Measurements from ENCODE around the gene METRN.

METRN gene

DNA sequence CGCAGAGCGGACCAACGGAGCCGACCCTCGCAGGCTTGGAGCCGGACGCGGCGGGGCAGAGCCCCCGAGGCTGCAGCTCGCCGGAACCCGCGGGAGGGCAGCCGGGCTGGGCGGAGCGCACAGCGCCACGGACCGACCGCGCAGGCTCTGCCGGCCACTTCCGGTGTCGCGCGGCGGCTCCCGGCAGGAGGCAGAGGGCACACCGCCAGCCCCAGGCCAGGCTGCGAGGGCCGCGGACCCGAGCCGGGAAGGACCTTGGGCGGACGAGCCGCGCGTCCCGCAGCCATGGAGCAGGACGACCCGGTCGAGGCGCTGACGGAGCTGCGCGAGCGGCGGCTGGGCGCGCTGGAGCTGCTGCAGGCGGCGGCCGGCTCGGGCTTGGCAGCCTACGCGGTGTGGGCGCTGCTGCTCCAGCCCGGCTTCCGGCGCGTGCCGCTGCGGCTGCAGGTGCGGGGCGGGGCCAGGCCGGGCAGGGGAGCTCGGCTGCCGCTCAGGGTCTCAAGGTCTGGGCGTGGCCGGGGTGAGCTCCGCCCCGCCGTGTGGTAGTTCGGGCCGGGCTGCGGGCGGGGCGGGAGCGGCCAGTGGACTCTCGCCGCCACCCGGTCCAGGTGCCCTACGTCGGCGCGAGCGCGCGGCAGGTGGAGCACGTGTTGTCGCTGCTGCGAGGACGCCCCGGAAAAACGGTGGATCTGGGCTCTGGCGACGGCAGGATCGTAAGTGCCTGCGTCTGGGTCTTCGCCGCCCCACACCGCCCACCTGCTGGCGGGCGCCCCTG is 6.3 kb downstream of the METRN start, which contains the start of gene ANTKMT (continued):
- TF ChIP-seq, protein P1, sequence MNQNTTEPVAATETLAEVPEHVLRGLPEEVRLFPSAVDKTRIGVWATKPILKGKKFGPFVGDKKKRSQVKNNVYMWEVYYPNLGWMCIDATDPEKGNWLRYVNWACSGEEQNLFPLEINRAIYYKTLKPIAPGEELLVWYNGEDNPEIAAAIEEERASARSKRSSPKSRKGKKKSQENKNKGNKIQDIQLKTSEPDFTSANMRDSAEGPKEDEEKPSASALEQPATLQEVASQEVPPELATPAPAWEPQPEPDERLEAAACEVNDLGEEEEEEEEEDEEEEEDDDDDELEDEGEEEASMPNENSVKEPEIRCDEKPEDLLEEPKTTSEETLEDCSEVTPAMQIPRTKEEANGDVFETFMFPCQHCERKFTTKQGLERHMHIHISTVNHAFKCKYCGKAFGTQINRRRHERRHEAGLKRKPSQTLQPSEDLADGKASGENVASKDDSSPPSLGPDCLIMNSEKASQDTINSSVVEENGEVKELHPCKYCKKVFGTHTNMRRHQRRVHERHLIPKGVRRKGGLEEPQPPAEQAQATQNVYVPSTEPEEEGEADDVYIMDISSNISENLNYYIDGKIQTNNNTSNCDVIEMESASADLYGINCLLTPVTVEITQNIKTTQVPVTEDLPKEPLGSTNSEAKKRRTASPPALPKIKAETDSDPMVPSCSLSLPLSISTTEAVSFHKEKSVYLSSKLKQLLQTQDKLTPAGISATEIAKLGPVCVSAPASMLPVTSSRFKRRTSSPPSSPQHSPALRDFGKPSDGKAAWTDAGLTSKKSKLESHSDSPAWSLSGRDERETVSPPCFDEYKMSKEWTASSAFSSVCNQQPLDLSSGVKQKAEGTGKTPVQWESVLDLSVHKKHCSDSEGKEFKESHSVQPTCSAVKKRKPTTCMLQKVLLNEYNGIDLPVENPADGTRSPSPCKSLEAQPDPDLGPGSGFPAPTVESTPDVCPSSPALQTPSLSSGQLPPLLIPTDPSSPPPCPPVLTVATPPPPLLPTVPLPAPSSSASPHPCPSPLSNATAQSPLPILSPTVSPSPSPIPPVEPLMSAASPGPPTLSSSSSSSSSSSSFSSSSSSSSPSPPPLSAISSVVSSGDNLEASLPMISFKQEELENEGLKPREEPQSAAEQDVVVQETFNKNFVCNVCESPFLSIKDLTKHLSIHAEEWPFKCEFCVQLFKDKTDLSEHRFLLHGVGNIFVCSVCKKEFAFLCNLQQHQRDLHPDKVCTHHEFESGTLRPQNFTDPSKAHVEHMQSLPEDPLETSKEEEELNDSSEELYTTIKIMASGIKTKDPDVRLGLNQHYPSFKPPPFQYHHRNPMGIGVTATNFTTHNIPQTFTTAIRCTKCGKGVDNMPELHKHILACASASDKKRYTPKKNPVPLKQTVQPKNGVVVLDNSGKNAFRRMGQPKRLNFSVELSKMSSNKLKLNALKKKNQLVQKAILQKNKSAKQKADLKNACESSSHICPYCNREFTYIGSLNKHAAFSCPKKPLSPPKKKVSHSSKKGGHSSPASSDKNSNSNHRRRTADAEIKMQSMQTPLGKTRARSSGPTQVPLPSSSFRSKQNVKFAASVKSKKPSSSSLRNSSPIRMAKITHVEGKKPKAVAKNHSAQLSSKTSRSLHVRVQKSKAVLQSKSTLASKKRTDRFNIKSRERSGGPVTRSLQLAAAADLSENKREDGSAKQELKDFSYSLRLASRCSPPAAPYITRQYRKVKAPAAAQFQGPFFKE (tag by site-specific recombination; IDR thresholded peaks at IDR 0.05; ENCODE audit: borderline replicate concordance): no peak
- 0 out of 2 replicates have a peak, but pooled peaks have one; percentile 76 for TF ChIP-seq ZBTB20 (tag by site-specific recombination; IDR thresholded peaks at IDR 0.05)
- no peak for TF ChIP-seq ZNF571 (tag by site-specific recombination; IDR thresholded peaks at IDR 0.05)
- TF ChIP-seq TCF7L2 (IDR thresholded peaks at IDR 0.05; ENCODE audit: borderline replicate concordance, low read depth, low read length): no peak
- TF ChIP-seq GLIS1 (tag by site-specific recombination; IDR thresholded peaks at IDR 0.05): no peak
- peak; percentile 37; the same call in 1 of the 2 replicates for TF ChIP-seq EGR2 (tag by site-specific recombination; IDR thresholded peaks at IDR 0.05; ENCODE audit: low read depth)
- TF ChIP-seq ZNF19 (tag by site-specific recombination; IDR thresholded peaks at IDR 0.05; ENCODE audit: low read depth): no peak
- TF ChIP-seq ZXDB (tag by site-specific recombination; IDR thresholded peaks at IDR 0.05): no peak
- TF ChIP-seq PRDM4 (tag by site-specific recombination; IDR thresholded peaks at IDR 0.05): no peak
- TF ChIP-seq OVOL3 (tag by site-specific recombination; IDR thresholded peaks at IDR 0.05): no peak
- no peak for TF ChIP-seq TSHZ1 (tag by site-specific recombination; IDR thresholded peaks at IDR 0.05; ENCODE audit: borderline replicate concordance)
- no peak for TF ChIP-seq ZNF169 (tag by site-specific recombination; IDR thresholded peaks at IDR 0.05)
- TF ChIP-seq ZBTB7A (tag by site-specific recombination; IDR thresholded peaks at IDR 0.05; ENCODE audit: low read depth): 0 out of 2 replicates have a peak, but pooled peaks have one; percentile 22
- TF ChIP-seq, protein P2, sequence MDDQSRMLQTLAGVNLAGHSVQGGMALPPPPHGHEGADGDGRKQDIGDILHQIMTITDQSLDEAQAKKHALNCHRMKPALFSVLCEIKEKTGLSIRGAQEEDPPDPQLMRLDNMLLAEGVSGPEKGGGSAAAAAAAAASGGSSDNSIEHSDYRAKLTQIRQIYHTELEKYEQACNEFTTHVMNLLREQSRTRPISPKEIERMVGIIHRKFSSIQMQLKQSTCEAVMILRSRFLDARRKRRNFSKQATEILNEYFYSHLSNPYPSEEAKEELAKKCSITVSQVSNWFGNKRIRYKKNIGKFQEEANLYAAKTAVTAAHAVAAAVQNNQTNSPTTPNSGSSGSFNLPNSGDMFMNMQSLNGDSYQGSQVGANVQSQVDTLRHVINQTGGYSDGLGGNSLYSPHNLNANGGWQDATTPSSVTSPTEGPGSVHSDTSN (CRISPR knock-in tag; IDR thresholded peaks at IDR 0.05): peak; percentile 96
- no peak for TF ChIP-seq ZBTB48 (tag by site-specific recombination; IDR thresholded peaks at IDR 0.05)
- no peak for TF ChIP-seq ZNF777 (tag by site-specific recombination; IDR thresholded peaks at IDR 0.05; ENCODE audit: borderline replicate concordance)
- no peak for TF ChIP-seq KLF7 (tag by site-specific recombination; IDR thresholded peaks at IDR 0.05; ENCODE audit: borderline replicate concordance)
- TF ChIP-seq SCRT1 (tag by site-specific recombination; IDR thresholded peaks at IDR 0.05; ENCODE audit: borderline replicate concordance): peak; percentile 78
- TF ChIP-seq ZBTB1 (tag by site-specific recombination; IDR thresholded peaks at IDR 0.05): no peak
- TF ChIP-seq, protein P3, sequence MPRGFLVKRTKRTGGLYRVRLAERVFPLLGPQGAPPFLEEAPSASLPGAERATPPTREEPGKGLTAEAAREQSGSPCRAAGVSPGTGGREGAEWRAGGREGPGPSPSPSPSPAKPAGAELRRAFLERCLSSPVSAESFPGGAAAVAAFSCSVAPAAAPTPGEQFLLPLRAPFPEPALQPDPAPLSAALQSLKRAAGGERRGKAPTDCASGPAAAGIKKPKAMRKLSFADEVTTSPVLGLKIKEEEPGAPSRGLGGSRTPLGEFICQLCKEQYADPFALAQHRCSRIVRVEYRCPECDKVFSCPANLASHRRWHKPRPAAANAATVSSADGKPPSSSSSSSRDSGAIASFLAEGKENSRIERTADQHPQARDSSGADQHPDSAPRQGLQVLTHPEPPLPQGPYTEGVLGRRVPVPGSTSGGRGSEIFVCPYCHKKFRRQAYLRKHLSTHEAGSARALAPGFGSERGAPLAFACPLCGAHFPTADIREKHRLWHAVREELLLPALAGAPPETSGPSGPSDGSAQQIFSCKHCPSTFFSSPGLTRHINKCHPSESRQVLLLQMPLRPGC (tag by site-specific recombination; IDR thresholded peaks at IDR 0.05): no peak
- TF ChIP-seq, protein P4, sequence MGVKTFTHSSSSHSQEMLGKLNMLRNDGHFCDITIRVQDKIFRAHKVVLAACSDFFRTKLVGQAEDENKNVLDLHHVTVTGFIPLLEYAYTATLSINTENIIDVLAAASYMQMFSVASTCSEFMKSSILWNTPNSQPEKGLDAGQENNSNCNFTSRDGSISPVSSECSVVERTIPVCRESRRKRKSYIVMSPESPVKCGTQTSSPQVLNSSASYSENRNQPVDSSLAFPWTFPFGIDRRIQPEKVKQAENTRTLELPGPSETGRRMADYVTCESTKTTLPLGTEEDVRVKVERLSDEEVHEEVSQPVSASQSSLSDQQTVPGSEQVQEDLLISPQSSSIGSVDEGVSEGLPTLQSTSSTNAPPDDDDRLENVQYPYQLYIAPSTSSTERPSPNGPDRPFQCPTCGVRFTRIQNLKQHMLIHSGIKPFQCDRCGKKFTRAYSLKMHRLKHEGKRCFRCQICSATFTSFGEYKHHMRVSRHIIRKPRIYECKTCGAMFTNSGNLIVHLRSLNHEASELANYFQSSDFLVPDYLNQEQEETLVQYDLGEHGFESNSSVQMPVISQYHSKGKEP (tag by site-specific recombination; IDR thresholded peaks at IDR 0.05): peak; percentile 86
- no peak for TF ChIP-seq ZNF366 (tag by site-specific recombination; conservative IDR thresholded peaks at IDR 0.05)

Data from HEK293 (cell line).